CD4-positive, alpha-beta T cell treated with Interleukin-6 at 100 ng/mL for 8 hours (primary cell): ENCODE measurements around the gene USP32.

ENCODE experiments used
- DNase-seq: peaks from one replicate; pipeline ENCODE4 v3.0.0-alpha.2; 2020; ENCODE audit warnings: mixed read lengths, low spot score

USP32 gene

DNA sequence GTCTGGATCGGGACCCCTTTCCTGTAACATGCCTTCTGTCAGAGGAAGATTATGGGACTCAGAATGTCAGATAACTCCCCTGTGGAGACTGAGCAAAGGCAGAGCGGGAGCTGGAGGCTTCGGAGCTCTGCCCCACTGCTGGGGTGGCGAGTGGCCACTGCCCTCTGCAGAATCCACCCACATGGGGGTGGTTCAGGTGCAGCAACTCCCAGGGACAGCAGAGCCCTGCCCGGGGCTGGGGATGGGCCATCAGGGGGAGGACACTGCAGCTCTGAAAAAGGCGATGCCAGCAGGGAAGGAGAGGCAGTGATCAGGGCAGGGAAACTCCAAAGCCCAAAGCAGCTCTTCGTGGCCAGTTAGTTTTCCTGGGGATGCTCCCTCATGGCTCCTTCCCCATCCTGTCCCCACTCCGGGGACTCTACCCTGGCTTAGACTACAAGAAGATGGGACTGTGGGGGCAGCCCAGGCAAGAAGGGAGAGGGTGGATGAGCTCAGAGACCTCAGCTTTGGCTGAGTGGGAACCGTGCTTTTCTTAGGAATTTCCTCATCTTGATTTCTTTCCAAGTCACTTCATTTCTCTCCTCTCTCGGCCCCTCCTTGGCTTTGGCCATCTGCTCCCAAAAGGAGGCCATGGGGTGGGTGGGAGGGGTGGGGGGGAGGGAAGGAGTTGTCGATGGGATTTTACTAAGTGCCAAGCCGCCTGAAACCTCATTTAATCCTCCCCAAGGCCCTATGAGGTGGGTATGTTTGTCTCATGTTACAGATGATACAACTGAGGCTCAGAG lies 238.1 kb downstream of the USP32 start:
- no peak for DNase-seq

GRCh38 chr17:60151355-60151754 lies 240.6 kb downstream of the USP32 start:
- DNase-seq, result no peak

GRCh38 chr17:60149691-60150582 lies 242.0 kb downstream of the USP32 start, which contains the start of gene CA4:
CA4 (plus strand) TSS chr17:60149973; CDS start chr17:60150035, 62 bp downstream.
- no peak for DNase-seq

DNA sequence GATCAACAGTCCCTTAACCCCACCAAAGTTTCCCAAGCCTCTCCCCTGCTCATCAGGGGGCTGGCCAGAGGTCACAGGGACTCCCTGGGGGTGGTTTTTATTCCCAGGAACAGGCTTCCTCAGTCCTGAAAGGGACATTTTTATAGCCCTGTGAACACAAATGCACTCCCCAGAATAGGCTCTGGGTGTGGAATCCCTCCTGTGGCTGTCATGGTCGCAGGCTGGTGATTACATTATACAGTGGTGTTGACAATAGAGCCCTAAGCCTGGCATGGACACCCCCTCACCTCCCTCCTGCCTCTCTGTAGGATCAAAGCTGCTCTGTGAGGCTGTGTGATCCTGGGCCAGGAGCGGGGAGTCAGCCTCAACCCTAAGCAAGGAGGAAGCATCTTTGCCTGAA lies 243.6 kb downstream of the USP32 start:
- no peak for DNase-seq

DNA sequence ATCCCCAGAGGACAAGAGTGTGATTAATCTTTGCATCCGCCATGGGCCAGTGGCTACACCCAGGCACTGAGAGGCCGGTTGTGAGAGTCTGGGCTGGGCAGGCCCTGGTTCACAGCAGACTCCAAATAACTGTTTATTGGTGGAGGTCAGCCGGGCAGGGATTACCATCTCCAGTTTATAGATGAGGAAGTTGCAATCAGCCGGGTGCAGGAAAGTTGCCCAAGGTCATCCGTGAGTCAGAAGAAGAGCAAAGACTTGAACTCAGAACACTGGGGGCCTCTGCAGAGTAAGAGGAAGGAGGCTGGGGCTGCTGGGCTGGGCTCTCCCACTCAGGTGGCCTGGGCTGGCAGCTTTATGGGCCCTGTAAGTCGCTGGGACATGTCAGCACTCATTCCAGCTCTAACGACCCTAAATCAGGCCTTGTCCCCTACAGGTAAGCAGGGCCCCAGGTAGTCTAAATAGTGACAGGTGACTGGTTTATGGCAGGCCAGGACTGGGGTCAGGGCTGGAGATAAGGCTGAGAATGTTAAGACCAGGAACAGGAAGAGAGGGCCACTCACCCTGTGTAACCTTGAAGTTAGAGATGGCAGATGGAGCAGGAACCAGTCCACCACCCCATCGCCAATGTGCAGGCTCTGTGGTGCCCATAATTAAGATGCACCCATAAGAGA lies 244.2 kb downstream of the USP32 start:
- no peak for DNase-seq

DNA sequence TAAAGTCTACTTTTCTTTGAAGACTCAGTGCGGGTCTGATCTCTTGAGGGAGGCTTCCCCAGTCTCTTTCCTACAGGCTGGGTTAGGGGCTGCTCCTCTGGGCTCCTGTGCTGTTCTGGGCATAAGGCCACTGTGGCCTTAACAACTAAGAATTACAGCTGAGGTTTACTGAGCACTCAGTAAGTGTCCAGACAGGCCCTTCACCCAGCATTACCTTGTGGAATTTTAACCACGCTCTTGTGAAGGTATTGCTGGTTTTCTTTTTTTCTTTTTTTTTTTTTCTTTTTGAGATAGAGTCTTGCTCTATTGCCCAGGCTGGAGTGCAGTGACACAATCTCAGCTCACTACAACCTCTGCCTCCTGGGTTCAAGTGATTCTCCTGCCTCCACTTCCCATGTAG lies 245.7 kb downstream of the USP32 start:
- DNase-seq, result no peak

DNA sequence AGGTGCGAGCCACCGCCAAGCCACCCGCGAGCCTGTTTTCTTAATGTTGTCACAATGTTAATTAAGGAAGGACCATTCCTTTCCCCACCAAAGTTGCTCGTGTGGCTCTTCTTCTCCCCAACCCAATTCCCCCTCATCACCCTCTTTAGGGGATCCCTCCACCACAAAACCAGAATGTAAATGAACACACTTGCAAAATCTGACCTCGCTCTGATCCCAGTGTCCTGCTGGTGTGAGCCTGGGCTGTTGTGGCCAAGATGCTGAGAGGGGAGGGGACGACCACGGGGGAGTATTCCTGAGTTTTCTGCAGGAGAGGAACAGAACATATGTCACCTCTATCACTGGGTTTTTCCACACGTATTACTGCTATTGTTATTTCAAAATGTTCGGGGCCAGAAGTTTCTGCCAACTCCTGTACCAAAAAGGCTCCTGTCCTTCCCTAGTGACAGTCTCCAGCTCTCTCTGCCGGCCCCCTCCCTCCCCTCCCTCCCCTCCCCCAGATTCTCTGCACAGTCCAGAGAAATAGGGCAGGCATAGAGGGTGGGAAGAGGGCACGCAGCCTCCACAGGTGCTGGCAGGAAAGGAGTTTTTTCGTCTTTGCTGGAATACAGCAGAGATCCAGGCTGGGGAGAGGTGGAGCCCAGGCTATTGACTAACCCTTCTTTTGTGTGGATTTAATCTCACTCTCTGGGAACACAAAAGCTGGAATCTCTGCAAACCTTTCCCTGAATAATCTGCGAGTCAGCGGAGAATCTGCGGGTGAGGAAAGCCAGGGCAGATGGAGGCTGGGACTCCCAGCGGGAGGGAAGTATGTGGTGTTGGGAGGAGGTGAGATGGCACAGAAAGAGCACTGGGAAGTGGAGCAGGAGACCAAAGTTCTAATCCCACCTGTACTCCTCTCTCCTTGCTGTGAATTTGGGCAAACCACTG lies 246.7 kb downstream of the USP32 start:
- no peak for DNase-seq

DNA sequence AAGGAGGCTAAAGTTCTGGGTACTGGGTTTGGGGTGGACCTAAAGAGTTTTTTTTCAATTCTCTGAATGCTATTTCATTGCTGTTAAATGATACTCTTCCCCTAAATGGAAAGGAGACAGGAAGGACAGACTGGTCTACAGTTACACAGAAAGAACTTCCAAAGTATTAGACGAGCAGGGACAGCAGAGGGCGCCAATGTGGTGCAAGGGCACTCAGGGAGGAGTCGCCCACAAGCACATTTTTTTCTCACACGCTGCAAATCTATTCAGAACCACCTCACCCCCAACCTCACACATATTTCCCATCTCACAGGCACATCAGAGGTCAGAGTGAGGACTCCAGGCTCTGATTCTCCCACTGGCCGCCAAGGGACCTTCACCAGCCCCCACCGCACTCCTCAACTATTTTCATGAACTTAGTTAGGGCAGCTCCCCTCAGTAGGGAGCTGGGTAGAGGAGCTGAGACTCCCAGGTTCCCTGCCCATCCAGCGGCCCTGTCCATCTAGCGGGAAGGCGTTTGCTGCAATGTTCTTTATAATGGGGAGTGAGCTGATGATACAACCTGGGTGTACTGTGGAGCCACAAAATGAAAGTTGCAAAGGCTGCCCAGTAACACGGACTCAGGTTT lies 248.9 kb downstream of the USP32 start:
- DNase-seq, result peak; percentile 63

DNA sequence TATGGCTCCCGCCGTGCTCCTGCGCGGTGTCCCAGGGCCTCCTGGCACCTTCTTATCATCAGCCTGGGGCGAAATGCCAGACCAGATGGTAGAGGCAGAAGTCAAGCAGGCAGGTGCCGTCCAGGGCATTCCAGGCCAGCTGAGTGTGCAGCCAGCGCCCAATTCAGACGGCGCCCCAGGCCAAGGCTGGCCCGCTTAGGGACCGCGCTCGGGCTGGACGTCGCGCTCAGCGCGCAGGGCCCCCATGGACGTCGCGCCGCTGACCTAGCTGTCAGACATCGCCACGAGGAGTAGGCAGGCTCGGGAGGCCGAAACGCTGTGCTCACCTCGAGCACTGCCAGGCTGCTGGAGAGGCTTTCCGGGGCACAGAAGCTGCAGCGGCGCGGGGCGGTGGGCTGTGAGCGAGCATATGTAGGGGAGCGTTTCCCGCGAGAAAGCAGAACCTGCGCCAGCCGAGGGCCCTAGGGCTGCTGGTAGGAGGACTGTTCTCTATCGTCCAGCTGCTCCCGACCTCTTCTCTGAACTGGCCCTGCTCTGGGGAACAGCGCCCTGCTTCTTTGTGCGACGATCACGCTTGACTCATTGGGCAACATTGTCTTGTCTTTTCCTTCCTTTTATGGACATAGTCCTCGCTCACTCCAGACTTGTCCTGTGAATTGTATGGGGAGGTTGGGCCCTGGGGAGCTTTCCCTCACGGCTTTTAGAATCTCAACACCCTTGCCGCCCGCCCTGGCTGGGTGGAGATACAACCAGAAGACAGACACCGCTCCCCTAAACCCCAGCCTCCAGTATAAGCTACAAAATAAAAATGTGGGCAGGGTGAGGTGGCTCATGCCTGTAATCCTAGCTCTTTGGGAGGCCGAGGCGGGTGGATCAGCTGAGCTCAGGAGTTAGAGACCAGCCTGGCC lies 250.6 kb downstream of the USP32 start:
- DNase-seq, result no peak

DNA sequence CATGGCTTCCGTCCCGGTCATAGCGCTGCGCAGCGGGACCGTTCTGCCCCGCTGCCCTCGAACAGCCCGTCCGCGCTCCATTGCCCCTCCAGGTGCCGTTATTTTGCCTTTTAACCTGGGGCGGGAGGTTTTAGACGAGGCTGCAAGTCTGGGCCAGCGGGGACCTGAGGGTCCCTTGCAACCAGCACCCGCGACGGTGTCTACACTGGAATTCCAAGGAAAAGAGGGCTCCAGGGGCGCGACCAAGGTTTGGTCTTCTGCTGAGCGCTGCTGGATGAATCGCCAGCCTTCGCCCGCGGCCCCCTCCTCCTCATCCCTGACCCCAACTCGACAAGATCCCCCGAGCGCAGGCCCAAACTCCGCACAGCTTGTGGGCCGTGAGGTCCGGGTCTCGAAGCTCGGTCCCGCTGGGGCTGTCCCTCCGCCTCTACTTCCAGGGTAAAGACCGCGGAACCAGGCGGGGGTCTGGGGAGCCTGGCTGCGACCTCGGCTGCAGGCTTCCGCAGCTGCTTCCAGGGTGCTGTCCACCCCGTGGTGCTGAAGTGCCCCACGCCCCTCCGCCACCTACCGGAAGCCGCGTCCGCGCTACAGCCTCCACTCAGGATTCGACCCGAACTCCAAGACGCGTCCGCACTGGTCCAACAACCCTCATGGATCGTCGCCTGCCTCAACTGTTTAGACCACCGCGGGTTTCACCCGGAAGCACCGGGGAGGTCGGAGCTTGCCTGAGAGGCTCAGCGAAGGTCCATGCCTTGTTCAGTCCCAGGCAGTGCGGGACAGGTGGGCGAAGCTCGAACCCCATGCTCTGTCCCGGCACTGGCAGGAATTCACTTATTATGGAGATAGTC lies 252.3 kb downstream of the USP32 start:
- peak; percentile 47 for DNase-seq

DNA sequence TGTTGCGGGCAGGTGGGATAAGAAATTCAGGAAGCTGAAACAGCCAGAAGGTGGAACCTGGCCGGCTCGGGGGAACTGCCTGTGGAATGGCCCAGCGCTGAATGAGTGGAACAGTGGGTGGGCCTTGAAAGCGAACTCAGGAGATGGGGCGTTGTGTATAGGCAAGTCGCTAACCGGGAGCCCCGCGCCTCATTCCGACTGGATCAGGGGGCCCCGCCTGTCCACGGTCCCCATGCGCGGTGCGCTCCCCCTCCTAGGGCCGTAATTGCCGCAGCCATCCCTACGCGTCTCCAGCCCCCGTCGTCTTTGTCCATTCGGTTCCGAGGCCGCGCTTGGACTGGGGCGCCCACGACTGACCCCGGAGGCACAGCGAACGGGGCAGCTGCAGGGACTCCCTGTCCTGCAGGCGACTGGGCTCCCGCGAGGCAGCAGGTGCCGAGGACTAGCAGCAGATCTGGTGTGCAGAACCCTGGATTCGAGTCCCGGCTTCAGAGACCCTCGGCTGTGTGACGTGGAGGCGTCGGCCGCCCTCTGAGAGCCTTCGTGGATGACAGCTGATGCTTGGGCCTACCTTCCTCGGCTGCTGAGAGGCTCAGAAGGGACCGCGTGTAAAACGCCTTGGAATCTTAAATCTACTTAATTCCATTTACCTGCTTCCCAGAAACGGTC lies 253.0 kb downstream of the USP32 start:
- DNase-seq, result no peak

DNA sequence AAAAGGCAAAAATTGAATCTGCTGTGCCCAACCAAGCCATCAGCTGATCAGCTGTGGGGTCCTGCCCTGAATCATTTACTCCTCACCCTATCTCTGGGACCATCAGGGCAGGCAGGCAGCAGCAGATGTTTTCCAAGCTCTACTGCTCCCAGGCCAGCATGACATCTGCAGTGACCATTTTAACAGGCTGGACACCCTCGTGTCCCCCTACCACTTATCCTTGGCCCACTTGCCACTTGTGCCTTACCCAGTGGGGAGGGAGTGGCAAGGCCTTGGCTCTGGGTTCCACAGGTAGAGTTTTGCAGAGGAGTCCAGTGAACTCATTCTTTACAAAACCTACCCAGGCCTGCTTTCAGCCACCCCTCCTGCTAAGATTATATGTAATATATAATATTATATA lies 254.2 kb downstream of the USP32 start:
- DNase-seq, result no peak

DNA sequence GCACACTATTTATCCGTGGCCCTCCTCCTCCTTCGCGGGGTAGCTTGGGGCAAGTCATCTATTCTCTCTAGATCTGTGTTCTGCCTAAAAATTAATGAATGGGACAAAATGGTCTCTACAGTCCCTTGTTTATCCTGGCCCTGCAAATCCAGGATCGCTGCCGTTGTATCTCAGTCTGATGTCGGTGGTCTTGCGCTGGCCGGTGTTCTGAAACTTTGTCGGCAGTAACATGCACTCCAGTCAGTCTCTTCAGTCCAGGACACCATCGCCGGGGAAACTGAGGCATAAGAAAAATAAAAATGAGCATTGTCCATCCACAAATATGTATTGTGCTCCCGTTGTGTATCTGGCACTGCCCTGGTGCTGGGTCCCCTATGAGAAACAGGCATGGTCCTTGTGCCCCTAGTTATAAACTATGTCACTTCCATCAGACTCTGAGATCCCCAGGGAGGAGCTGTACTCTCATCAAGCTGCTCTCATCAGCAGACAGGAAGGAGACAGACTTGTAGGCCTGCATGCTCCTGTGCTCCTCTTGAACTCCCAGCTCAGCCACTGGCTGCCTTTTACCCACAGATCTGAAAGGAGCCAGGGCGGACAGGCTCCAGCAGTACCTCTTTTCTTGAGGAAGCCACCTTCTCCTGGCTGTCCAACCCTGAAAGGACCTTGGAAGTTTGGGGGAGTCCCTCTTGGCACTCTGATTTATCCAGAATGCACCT lies 255.8 kb downstream of the USP32 start:
- no peak for DNase-seq

GRCh38 chr17:60135151-60135950 lies 256.6 kb downstream of the USP32 start:
- DNase-seq, result peak; percentile 75

DNA sequence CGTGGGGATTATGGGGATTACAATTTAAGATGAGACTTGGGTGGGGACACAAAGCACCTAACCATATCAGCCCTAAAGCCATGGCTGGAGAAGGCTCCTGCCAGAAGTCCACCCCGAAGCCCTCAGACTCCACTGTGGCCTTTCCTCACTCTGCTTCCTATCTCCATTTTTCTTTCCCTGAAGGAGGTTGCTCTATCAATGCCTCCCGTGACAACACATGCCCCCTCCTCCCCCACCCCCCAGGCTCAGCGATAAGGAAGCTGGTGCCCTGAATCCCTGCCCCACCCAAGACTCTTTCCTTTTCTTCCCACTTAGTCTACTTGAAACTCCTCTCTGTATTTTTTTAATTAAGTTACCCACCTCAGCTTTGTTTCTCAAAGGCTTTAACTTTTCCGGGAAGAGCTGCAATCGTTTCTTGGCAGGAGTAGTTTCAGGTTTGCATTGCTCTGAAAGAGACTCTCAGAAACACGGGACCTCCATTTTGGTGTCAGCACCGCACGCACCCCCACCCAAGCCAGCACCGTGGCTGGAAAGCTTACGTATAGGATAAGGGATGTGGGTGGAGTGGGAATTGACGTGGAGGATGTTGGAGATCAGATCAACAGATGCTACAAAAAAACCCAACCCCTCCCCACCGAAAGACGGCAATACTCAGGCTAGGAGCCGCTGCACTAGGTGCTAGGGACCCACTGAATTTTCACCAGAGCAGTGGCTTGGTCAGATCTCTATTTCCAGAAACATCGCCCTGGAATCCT lies 257.4 kb downstream of the USP32 start:
- peak; percentile 6 for DNase-seq

- no peak for DNase-seq
These were observed 261.5 kb downstream of the USP32 start for GRCh38 chr17:60130466-60130865.
